SK-N-SH (cell line): ENCODE results near the gene DNPH1. TPM values are rescaled to one million over a fixed set of nuclear protein-coding genes. Genes with fewer than 3 reads are reported as not detected.

Experiments used
- CTCF ChIA-PET: fragments of 300-600, 350-600 bp; formaldehyde crosslinking; extraction: SDS; loops from one replicate; lab custom pipeline; 2021; lab: Yijun Ruan, JAX
- POLR2A ChIA-PET: fragments of 350-600 bp; sonication (Branson Sonifier 250); formaldehyde crosslinking; extraction: SDS; loops from one replicate; lab custom pipeline; 2020; ENCODE audit warnings: antibody characterized with exemption, inconsistent platforms; lab: Yijun Ruan, JAX
- DNase-seq: peaks from one replicate; pipeline ENCODE4 v3.0.0; 2012
- H2AFZ ChIP-seq: fragments of 200-600 bp; sonication (generic); 2 replicates; pipeline ENCODE4 v1.8.1; 2016; ENCODE audit warnings: antibody characterized with exemption, mild to moderate bottlenecking, low read depth
- H3F3A ChIP-seq: fragments of 200-600 bp; sonication (generic); replicated peaks from 2 replicates; pipeline ENCODE3; 2016; ENCODE audit warnings: antibody characterized with exemption, mild to moderate bottlenecking; ENCODE audit not compliant: insufficient read depth
- H3K27ac ChIP-seq, 2 experiments: fragments of 200-500 bp in 1 of 2; fragments of 200-600 bp in 1 of 2; sonication (Bioruptor generic) in 1 of 2; sonication (generic), shearing (Covaris generic) in 1 of 2; 2 replicates each; pipeline versions ENCODE4 v1.5.1 to v1.6.1; 2014 to 2016; ENCODE audit warnings: low read depth in 2 of 2, inconsistent platforms in 1 of 2, low read length in 1 of 2, mild to moderate bottlenecking in 1 of 2, mixed read lengths in 1 of 2
- H3K27me3 ChIP-seq: fragments of 200-600 bp; sonication (generic), shearing (Covaris generic); 2 replicates; pipeline ENCODE4 v1.6.1; 2016; ENCODE audit warnings: mixed run types; ENCODE audit not compliant: insufficient read depth
- H3K36me3 ChIP-seq, 2 experiments: fragments of 200-500 bp in 1 of 2; fragments of 200-600 bp in 1 of 2; sonication (Bioruptor generic) in 1 of 2; sonication (generic) in 1 of 2; replicated peaks in 1 of 2; 2 replicates each; pipeline versions ENCODE3 to v1.5.1; 2014 to 2016; ENCODE audit warnings: low read length in 1 of 2, mild to moderate bottlenecking in 1 of 2; ENCODE audit not compliant: insufficient read depth in 2 of 2, control insufficient read depth in 1 of 2
- H3K4me1 ChIP-seq, 2 experiments: fragments of 200-500 bp in 1 of 2; fragments of 200-600 bp in 1 of 2; sonication (Bioruptor generic) in 1 of 2; sonication (generic), shearing (Covaris generic) in 1 of 2; 2 replicates each; pipeline versions ENCODE4 v1.5.1 to v1.6.1; 2014 to 2016; ENCODE audit warnings: low read depth in 1 of 2, low read length in 1 of 2, mixed run types in 1 of 2; ENCODE audit not compliant: insufficient read depth in 2 of 2, control insufficient read depth in 1 of 2
- H3K4me2 ChIP-seq: fragments of 200-600 bp; sonication (generic), shearing (Covaris generic); 2 replicates; pipeline ENCODE4 v1.6.1; 2017; ENCODE audit warnings: mixed run types
- H3K4me3 ChIP-seq, 2 experiments: fragments of 200-500 bp in 1 of 2; fragments of 200-600 bp in 1 of 2; sonication (Bioruptor generic) in 1 of 2; sonication (generic), shearing (Covaris generic) in 1 of 2; 2 replicates each; pipeline versions ENCODE4 v1.5.1 to v1.8.1; 2014 to 2016; ENCODE audit warnings: low read depth in 2 of 2, inconsistent platforms in 1 of 2, low read length in 1 of 2, mild to moderate bottlenecking in 1 of 2, mixed read lengths in 1 of 2, moderate library complexity in 1 of 2
- H3K79me2 ChIP-seq: fragments of 200-600 bp; sonication (generic); 2 replicates; pipeline ENCODE4 v1.8.1; 2017; ENCODE audit warnings: mild to moderate bottlenecking; ENCODE audit not compliant: insufficient read depth
- H3K9ac ChIP-seq: fragments of 200-600 bp; sonication (generic); 2 replicates; pipeline ENCODE4 v1.6.1; 2017; ENCODE audit warnings: mixed run types
- H3K9me2 ChIP-seq: fragments of 200-600 bp; sonication (generic); 2 replicates; pipeline ENCODE4 v1.6.1; 2017; ENCODE audit warnings: mixed run types
- H3K9me3 ChIP-seq: fragments of 200-600 bp; sonication (generic); 2 replicates; pipeline ENCODE4 v1.6.1; 2017; ENCODE audit warnings: mixed run types, mild to moderate bottlenecking, moderate library complexity
- H4K20me1 ChIP-seq: fragments of 200-600 bp; sonication (generic); 2 replicates; pipeline ENCODE4 v1.6.1; 2017; ENCODE audit warnings: mild to moderate bottlenecking, mixed run types; ENCODE audit not compliant: insufficient read depth
- FOSL2 ChIP-seq: IDR thresholded peaks from 2 replicates; pipeline ENCODE4 v1.4.0; 2012; ENCODE audit warnings: low read depth, mild to moderate bottlenecking, moderate library complexity, borderline replicate concordance
- FOXM1 ChIP-seq: IDR thresholded peaks from 2 replicates; pipeline ENCODE4 v1.4.0; 2012; ENCODE audit warnings: low read depth, mild to moderate bottlenecking
- GABPA ChIP-seq: IDR thresholded peaks from 2 replicates; pipeline ENCODE4 v1.4.0; 2012; ENCODE audit warnings: low read depth, mild to moderate bottlenecking
- GATA2 ChIP-seq: sonication (generic); formaldehyde crosslinking; IDR thresholded peaks from 2 replicates; pipeline ENCODE4 v1.5.0; 2020; ENCODE audit warnings: mild to moderate bottlenecking, missing genetic modification reagents
- MEF2A ChIP-seq: IDR thresholded peaks from 2 replicates; pipeline ENCODE4 v1.4.0; 2012; ENCODE audit warnings: low read depth, borderline replicate concordance
- MXI1 ChIP-seq: IDR thresholded peaks from 2 replicates; pipeline ENCODE4 v1.6.1; 2012; ENCODE audit warnings: mild to moderate bottlenecking, low read depth, low read length, improper control_type of control experiment
- POLR2AphosphoS5 ChIP-seq: IDR thresholded peaks from 2 replicates; pipeline ENCODE4 v1.6.1; 2012; ENCODE audit warnings: low read depth, low read length
- RCOR1 ChIP-seq: fragments of 150-350 bp; IDR thresholded peaks from 2 replicates; pipeline ENCODE4 v1.6.1; 2017; ENCODE audit warnings: antibody characterized with exemption, low read length
- SMC3 ChIP-seq: IDR thresholded peaks from 2 replicates; pipeline ENCODE4 v1.6.1; 2012; ENCODE audit warnings: low read depth, low read length, improper control_type of control experiment
- TCF12 ChIP-seq: IDR thresholded peaks from 2 replicates; pipeline ENCODE4 v1.4.0; 2012
- WGBS: methylation state at CpG from one replicate; pipeline ENCODE4 v1.1.6; 2017; ENCODE audit warnings: low lambda C conversion rate; 5-methylcytosine and 5-hydroxymethylcytosine counted together
- polyA plus RNA-seq, 3 experiments: library from polyadenylated mRNA; depleted of rRNA; stranded (reverse); fragments of >200 nt; gene quantifications; 2 replicates each; pipeline ENCODE4 v1.2.3, GENCODE V29; 2012
- TF ChIP-seq, protein P1 (sequence below): fragments of 200-600 bp; sonication (generic); IDR thresholded peaks from 2 replicates; pipeline ENCODE4 v1.6.1; 2017; ENCODE audit warnings: antibody characterized with exemption, mild to moderate bottlenecking, moderate library complexity
- TF ChIP-seq, protein P2 (sequence below): IDR thresholded peaks from 2 replicates; pipeline ENCODE4 v1.4.0; 2012; ENCODE audit warnings: low read depth, borderline replicate concordance
- TF ChIP-seq, protein P3 (sequence below): fragments of 150-350 bp; IDR thresholded peaks from 2 replicates; pipeline ENCODE4 v1.6.1; 2016; ENCODE audit warnings: mild to moderate bottlenecking, low read depth, low read length
- TF ChIP-seq, protein P4 (sequence below): IDR thresholded peaks from 2 replicates; pipeline ENCODE4 v1.4.0; 2012; ENCODE audit warnings: low read depth, borderline replicate concordance

DNPH1 gene
- polyA plus RNA-seq, 1 of the 3 experiments (the other 2 are of a cell fraction) = 287 TPM

DNA sequence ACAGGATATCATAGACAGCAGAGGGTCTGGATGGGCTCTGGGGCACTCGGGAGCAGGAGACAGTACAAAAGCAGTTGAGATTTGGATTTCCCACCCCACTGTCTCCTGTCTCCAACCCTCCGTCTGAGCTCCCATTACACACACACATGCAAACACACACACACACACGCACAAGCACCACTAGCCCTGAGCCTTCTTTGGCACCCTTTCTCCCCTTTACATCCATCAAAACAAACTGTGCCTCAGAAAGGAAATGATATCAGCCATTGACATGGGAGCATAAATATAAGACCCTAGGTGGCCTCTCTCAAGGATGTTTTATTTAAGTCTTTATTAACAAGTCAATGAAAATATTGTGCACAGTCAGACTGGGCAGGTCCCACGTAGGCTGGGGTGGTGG, 31.5 kb upstream of the DNPH1 start:
- Histone ChIP-seq H3K36me3 (no peaks in the 10 kb centered on the region), H2AFZ (no peak overlapping the region), H3K27me3 (no peaks in the 10 kb centered on the region), H3K79me2 (no peaks in the 10 kb centered on the region), H3K27ac (no peak overlapping the region), H3F3A (no peaks in the 10 kb centered on the region), H4K20me1 (no peaks in the 10 kb centered on the region), H3K4me3 (no peak overlapping the region), H3K4me2 (no peak overlapping the region), H3K9ac (no peak overlapping the region), H3K9me2 (no peaks in the 10 kb centered on the region), H3K9me3 (no peaks in the 10 kb centered on the region), H3K4me1 (no peaks in the 10 kb centered on the region)
- 81% methylated on average over 4 of the region's 4 CpGs for WGBS
- ChIA-PET POLR2A (no interaction called here), CTCF (no interaction called here)
- TF ChIP-seq, protein P1, sequence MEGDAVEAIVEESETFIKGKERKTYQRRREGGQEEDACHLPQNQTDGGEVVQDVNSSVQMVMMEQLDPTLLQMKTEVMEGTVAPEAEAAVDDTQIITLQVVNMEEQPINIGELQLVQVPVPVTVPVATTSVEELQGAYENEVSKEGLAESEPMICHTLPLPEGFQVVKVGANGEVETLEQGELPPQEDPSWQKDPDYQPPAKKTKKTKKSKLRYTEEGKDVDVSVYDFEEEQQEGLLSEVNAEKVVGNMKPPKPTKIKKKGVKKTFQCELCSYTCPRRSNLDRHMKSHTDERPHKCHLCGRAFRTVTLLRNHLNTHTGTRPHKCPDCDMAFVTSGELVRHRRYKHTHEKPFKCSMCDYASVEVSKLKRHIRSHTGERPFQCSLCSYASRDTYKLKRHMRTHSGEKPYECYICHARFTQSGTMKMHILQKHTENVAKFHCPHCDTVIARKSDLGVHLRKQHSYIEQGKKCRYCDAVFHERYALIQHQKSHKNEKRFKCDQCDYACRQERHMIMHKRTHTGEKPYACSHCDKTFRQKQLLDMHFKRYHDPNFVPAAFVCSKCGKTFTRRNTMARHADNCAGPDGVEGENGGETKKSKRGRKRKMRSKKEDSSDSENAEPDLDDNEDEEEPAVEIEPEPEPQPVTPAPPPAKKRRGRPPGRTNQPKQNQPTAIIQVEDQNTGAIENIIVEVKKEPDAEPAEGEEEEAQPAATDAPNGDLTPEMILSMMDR = no peak
- TF ChIP-seq MXI1 (no peak), RCOR1 (no peak), FOSL2 (no peak), TCF12 (no peak), GABPA (no peak), POLR2AphosphoS5 (no peak), SMC3 (no peak), FOXM1 (no peak), MEF2A (no peak), GATA2 (no peak)
- TF ChIP-seq, protein P2, sequence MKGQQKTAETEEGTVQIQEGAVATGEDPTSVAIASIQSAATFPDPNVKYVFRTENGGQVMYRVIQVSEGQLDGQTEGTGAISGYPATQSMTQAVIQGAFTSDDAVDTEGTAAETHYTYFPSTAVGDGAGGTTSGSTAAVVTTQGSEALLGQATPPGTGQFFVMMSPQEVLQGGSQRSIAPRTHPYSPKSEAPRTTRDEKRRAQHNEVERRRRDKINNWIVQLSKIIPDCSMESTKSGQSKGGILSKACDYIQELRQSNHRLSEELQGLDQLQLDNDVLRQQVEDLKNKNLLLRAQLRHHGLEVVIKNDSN = no peak
- TF ChIP-seq, protein P3, sequence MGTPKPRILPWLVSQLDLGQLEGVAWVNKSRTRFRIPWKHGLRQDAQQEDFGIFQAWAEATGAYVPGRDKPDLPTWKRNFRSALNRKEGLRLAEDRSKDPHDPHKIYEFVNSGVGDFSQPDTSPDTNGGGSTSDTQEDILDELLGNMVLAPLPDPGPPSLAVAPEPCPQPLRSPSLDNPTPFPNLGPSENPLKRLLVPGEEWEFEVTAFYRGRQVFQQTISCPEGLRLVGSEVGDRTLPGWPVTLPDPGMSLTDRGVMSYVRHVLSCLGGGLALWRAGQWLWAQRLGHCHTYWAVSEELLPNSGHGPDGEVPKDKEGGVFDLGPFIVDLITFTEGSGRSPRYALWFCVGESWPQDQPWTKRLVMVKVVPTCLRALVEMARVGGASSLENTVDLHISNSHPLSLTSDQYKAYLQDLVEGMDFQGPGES = no peak
- TF ChIP-seq, protein P4, sequence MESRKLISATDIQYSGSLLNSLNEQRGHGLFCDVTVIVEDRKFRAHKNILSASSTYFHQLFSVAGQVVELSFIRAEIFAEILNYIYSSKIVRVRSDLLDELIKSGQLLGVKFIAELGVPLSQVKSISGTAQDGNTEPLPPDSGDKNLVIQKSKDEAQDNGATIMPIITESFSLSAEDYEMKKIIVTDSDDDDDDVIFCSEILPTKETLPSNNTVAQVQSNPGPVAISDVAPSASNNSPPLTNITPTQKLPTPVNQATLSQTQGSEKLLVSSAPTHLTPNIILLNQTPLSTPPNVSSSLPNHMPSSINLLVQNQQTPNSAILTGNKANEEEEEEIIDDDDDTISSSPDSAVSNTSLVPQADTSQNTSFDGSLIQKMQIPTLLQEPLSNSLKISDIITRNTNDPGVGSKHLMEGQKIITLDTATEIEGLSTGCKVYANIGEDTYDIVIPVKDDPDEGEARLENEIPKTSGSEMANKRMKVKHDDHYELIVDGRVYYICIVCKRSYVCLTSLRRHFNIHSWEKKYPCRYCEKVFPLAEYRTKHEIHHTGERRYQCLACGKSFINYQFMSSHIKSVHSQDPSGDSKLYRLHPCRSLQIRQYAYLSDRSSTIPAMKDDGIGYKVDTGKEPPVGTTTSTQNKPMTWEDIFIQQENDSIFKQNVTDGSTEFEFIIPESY = no peak
- no peak for DNase-seq
